HepG2 (cell line): ENCODE data around the gene DUSP8. TPM values are rescaled to one million over a fixed set of nuclear protein-coding genes. Genes with fewer than 3 reads are reported as not detected.

Source experiments
- ATAC-seq: fragments of 200-7000 bp; cut with Tn5 transposase; 3 replicates; pipeline ENCODE4 v1.9.1; 2020; ENCODE audit warnings: mild to moderate bottlenecking, moderate library complexity
- BruUV-seq: library from RNA; stranded (reverse); fragments of 400-500 nt; replicated peaks from 2 replicates; lab custom pipeline; 2021; lab: Mats Ljungman, UMichigan
- CTCF ChIA-PET: fragments of 300-600 bp; formaldehyde crosslinking; extraction: SDS; loops from one replicate; lab custom pipeline; 2021; ENCODE audit warnings: low total read pairs, inconsistent platforms, low intra/inter-chr PET ratio; lab: Yijun Ruan, JAX
- POLR2A ChIA-PET: fragments of 350-600 bp; sonication (Branson Sonifier 250); formaldehyde crosslinking; loops from one replicate; lab custom pipeline; 2020; ENCODE audit warnings: antibody characterized with exemption, inconsistent platforms; lab: Yijun Ruan, JAX
- DNase-seq: peaks from one replicate; pipeline ENCODE4 v3.0.0-alpha.2; 2015; ENCODE audit warnings: low spot score
- FAIRE-seq: peaks from 3 replicates; lab custom pipeline; 2011; peaks lifted over from hg19 to GRCh38; lab: Jason Lieb, UNC
- H2AFZ ChIP-seq: one replicate; pipeline ENCODE4 v1.6.1; 2011; ENCODE audit warnings: low read length, inconsistent platforms
- H3K27ac ChIP-seq: fragments of 300-600 bp; 3 replicates; pipeline ENCODE4 v1.8.0; 2011; ENCODE audit warnings: mixed run types, mild to moderate bottlenecking, mixed read lengths, low read length, inconsistent platforms; ENCODE audit not compliant: insufficient read depth; ENCODE audit errors: extremely low read length
- H3K27me3 ChIP-seq, 2 experiments: fragments of 200-600 bp in 1 of 2; 2 replicates in 1 of 2; 3 replicates in 1 of 2; pipeline versions ENCODE4 v1.6.0 to v1.8.0; 2011; ENCODE audit warnings: low read length in 2 of 2, mild to moderate bottlenecking in 2 of 2, moderate library complexity in 2 of 2, inconsistent platforms in 1 of 2; ENCODE audit not compliant: insufficient read depth in 2 of 2, control insufficient read depth in 1 of 2
- H3K36me3 ChIP-seq, 2 experiments: fragments of 200-600 bp in 1 of 2; replicated peaks in 1 of 2; 2 replicates in 1 of 2; 3 replicates in 1 of 2; pipeline versions ENCODE4 v1.5.1 to v1.8.0; 2011; ENCODE audit warnings: low read length in 2 of 2, inconsistent platforms in 1 of 2; ENCODE audit not compliant: insufficient read depth in 2 of 2, control insufficient read depth in 1 of 2
- H3K4me1 ChIP-seq: 2 replicates; pipeline ENCODE4 v1.5.1; 2012; ENCODE audit warnings: low read length, inconsistent platforms; ENCODE audit not compliant: insufficient read depth
- H3K4me2 ChIP-seq: 2 replicates; pipeline ENCODE4 v1.6.0; 2011; ENCODE audit warnings: low read depth, low read length, inconsistent platforms
- H3K4me3 ChIP-seq, 3 experiments: fragments of 200-600 bp in 1 of 3; sonication (generic), shearing (Covaris generic) in 1 of 3; replicated peaks in 1 of 3; 2 replicates each; pipeline ENCODE4 v1.5.1; 2011 to 2016; ENCODE audit warnings: low read length in 3 of 3, inconsistent platforms in 2 of 3, low read depth in 2 of 3, mild to moderate bottlenecking in 2 of 3, control low read depth in 1 of 3, mixed read lengths in 1 of 3; ENCODE audit not compliant: insufficient read depth in 1 of 3
- H3K79me2 ChIP-seq: one replicate; pipeline ENCODE4 v1.6.1; 2011; ENCODE audit warnings: low read length, inconsistent platforms; ENCODE audit not compliant: insufficient read depth
- H3K9ac ChIP-seq: 2 replicates; pipeline ENCODE4 v1.6.0; 2011; ENCODE audit warnings: mild to moderate bottlenecking, low read depth, low read length, inconsistent platforms; ENCODE audit not compliant: insufficient read depth
- H3K9me3 ChIP-seq: 2 replicates; pipeline ENCODE4 v1.5.1; 2012; ENCODE audit warnings: mild to moderate bottlenecking, low read length
- H4K20me1 ChIP-seq: 2 replicates; pipeline ENCODE4 v1.6.0; 2011; ENCODE audit warnings: inconsistent platforms, mild to moderate bottlenecking, low read length, moderate library complexity; ENCODE audit not compliant: insufficient read depth
- ATRX ChIP-seq: sonication (generic); formaldehyde crosslinking; IDR thresholded peaks from 2 replicates; pipeline ENCODE4 v1.4.0; 2020; ENCODE audit warnings: missing genetic modification reagents, borderline replicate concordance
- BCL6 ChIP-seq: IDR thresholded peaks from 2 replicates; pipeline ENCODE4 v1.6.1; 2016; ENCODE audit warnings: missing genetic modification reagents, missing compliant biosample characterization
- GFI1 ChIP-seq: sonication (generic); formaldehyde crosslinking; IDR thresholded peaks from 2 replicates; pipeline ENCODE4 v1.5.0; 2020; ENCODE audit warnings: missing genetic modification reagents, mild to moderate bottlenecking, borderline replicate concordance
- MNT ChIP-seq: fragments of 450-650 bp; IDR thresholded peaks from 2 replicates; pipeline ENCODE4 v1.6.1; 2016
- POLR2G ChIP-seq: fragments of 200-400 bp; formaldehyde crosslinking; IDR thresholded peaks from 2 replicates; pipeline ENCODE4 v1.6.1; 2018; ENCODE audit warnings: mild to moderate bottlenecking, low read depth, low read length, moderate library complexity
- SMARCE1 ChIP-seq: fragments of 450-650 bp; IDR thresholded peaks from 2 replicates; pipeline ENCODE4 v1.6.1; 2017; ENCODE audit warnings: borderline replicate concordance
- XBP1 ChIP-seq: sonication (generic); formaldehyde crosslinking; IDR thresholded peaks from 2 replicates; pipeline ENCODE4 v1.5.0; 2020; ENCODE audit warnings: missing genetic modification reagents
- ZMAT3 ChIP-seq: sonication (generic); formaldehyde crosslinking; conservative IDR thresholded peaks from 2 replicates; pipeline ENCODE4 v1.7.0; 2021; ENCODE audit warnings: missing genetic modification reagents
- ZNF205 ChIP-seq: IDR thresholded peaks from 2 replicates; pipeline ENCODE4 v1.6.1; 2018; ENCODE audit warnings: missing biosample characterization, missing genetic modification reagents
- ZNF292 ChIP-seq: sonication (generic); formaldehyde crosslinking; IDR thresholded peaks from 2 replicates; pipeline ENCODE4 v1.8.1; 2022; ENCODE audit warnings: mild to moderate bottlenecking, low read depth, missing genetic modification reagents, borderline replicate concordance
- ZNF616 ChIP-seq: sonication (generic); formaldehyde crosslinking; IDR thresholded peaks from 2 replicates; pipeline ENCODE4 v1.5.0; 2020; ENCODE audit warnings: low read depth, mild to moderate bottlenecking, missing genetic modification reagents
- ZNF678 ChIP-seq: sonication (generic); formaldehyde crosslinking; IDR thresholded peaks from 2 replicates; pipeline ENCODE4 v1.4.0; 2020; ENCODE audit warnings: mild to moderate bottlenecking, missing genetic modification reagents
- ZNF747 ChIP-seq: sonication (generic); formaldehyde crosslinking; IDR thresholded peaks from 2 replicates; pipeline ENCODE4 v1.8.1; 2023; ENCODE audit warnings: missing genetic modification reagents, mild to moderate bottlenecking, borderline replicate concordance
- ZNF749 ChIP-seq: sonication (generic); formaldehyde crosslinking; IDR thresholded peaks from 2 replicates; pipeline ENCODE4 v1.8.0; 2022; ENCODE audit warnings: mild to moderate bottlenecking, missing genetic modification reagents, moderate library complexity, borderline replicate concordance
- ZNF761 ChIP-seq: sonication (generic); formaldehyde crosslinking; conservative IDR thresholded peaks from 2 replicates; pipeline ENCODE4 v1.4.0; 2020; ENCODE audit warnings: mild to moderate bottlenecking, missing genetic modification reagents
- WGBS: methylation state at CpG from one replicate; pipeline ENCODE4 v1.1.6; 2017; ENCODE audit warnings: low lambda C conversion rate; 5-methylcytosine and 5-hydroxymethylcytosine counted together
- in situ Hi-C: cut with HindIII; loops from 2 replicates; pipeline ENCODE4 v1.10.0; 2017; ENCODE audit warnings: low pct_unique_long_range_greater_than_20kb; ENCODE audit not compliant: extremely low pct_ligation_motif_present
- intact Hi-C: fragments of 100-400 bp; cut with micrococcal nuclease; formaldehyde crosslinking; loops from one replicate; pipeline ENCODE4 v1.10.0; 2022; ENCODE audit not compliant: unreplicated experiment
- polyA plus RNA-seq, 8 experiments: library from polyadenylated mRNA; depleted of rRNA in 3 of 8; stranded (reverse) in 7 of 8; unstranded in 1 of 8; fragments of >200 nt; fragmentation: Illumina TruSeq in 4 of 8; extraction: Trizol in 4 of 8; gene quantifications; 2 replicates each; pipeline versions ENCODE4 v1.2.1 to v1.2.3, GENCODE V29; 2011 to 2016; ENCODE audit warnings: low read depth in 4 of 8, missing spikeins in 1 of 8, mixed read lengths in 1 of 8; ENCODE audit not compliant: insufficient read depth in 1 of 8
- total RNA-seq, 5 experiments: library from RNA; depleted of rRNA; stranded (reverse); fragments of >200 nt; fragmentation: Illumina TruSeq; extraction: Trizol; gene quantifications; 2 replicates each; pipeline ENCODE4 v1.2.3, GENCODE V29; 2016; ENCODE audit warnings: low read depth in 1 of 5
- TF ChIP-seq, protein P1 (sequence below): sonication (generic); formaldehyde crosslinking; IDR thresholded peaks from 2 replicates; pipeline ENCODE4 v1.4.0; 2020; ENCODE audit warnings: mild to moderate bottlenecking, missing genetic modification reagents

DUSP8 gene
- total and polyA plus RNA-seq, 2 of the 13 experiments (the other 11 are each of a cell fraction or from before 2014, with no cell fraction given), result 1.8 to 8.0 TPM

GRCh38 chr11:1556278-1556902, 15.7 kb downstream of the DUSP8 start:
- H3K4me3 ChIP-seq, result no peak overlapping the region
- no peak for TF ChIP-seq ZNF205 (CRISPR knock-in tag)
- no peak for TF ChIP-seq ATRX (CRISPR knock-in tag)
- no peak for TF ChIP-seq ZNF678 (CRISPR knock-in tag)
- TF ChIP-seq XBP1, result no peak
- TF ChIP-seq ZNF292 (CRISPR knock-in tag), result no peak
- no peak for TF ChIP-seq ZNF616 (CRISPR knock-in tag)
- no peak for TF ChIP-seq ZNF761 (CRISPR knock-in tag)
- no peak for TF ChIP-seq BCL6 (CRISPR knock-in tag)
- no peak for TF ChIP-seq SMARCE1
- TF ChIP-seq ZNF749, result no peak
- TF ChIP-seq ZMAT3 (CRISPR knock-in tag), result no peak
- TF ChIP-seq, protein P1, sequence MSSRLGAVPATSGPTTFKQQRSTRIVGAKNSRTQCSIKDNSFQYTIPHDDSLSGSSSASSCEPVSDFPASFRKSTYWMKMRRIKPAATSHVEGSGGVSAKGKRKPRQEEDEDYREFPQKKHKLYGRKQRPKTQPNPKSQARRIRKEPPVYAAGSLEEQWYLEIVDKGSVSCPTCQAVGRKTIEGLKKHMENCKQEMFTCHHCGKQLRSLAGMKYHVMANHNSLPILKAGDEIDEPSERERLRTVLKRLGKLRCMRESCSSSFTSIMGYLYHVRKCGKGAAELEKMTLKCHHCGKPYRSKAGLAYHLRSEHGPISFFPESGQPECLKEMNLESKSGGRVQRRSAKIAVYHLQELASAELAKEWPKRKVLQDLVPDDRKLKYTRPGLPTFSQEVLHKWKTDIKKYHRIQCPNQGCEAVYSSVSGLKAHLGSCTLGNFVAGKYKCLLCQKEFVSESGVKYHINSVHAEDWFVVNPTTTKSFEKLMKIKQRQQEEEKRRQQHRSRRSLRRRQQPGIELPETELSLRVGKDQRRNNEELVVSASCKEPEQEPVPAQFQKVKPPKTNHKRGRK, result no peak
- TF ChIP-seq POLR2G, result no peak
- TF ChIP-seq MNT, result no peak
- no peak for TF ChIP-seq GFI1 (CRISPR knock-in tag)
- TF ChIP-seq ZNF747 (CRISPR knock-in tag), result no peak
- H3K4me2 ChIP-seq, result no peak overlapping the region
- CTCF ChIA-PET, result no interaction called here
- no peak for DNase-seq
- no TSS peak for BruUV-seq
- intact Hi-C loops, result no loop called here
- WGBS, result 95% methylated on average over 59 of the region's 63 CpGs
- no peaks in the 10 kb centered on the region; a peak in 1 of 5 replicates for H3K27me3 ChIP-seq
- no peak for FAIRE-seq
- peaks cover 4% of the 10 kb centered on the region; the same call in 1 of the 2 replicates for H4K20me1 ChIP-seq
- no peak for ATAC-seq
- no peaks in the 10 kb centered on the region for H3K36me3 ChIP-seq
- H3K9ac ChIP-seq, result no peak overlapping the region
- POLR2A ChIA-PET, result no interaction called here
- H2AFZ ChIP-seq, result no peak overlapping the region
- in situ Hi-C loops, result no loop called here
- no peaks in the 10 kb centered on the region for H3K79me2 ChIP-seq
- no peak overlapping the region for H3K27ac ChIP-seq
- no peaks in the 10 kb centered on the region for H3K4me1 ChIP-seq
- no peaks in the 10 kb centered on the region for H3K9me3 ChIP-seq
